MM.1S (cell line): Measurements from ENCODE around the gene DLL3.

Experiments
- DNase-seq: peaks from one replicate; pipeline ENCODE4 v3.0.0-alpha.2; 2015
- H2AFZ ChIP-seq: fragments of 300-600 bp; sonication (generic); 2 replicates; pipeline ENCODE4 v1.6.0; 2016; ENCODE audit warnings: antibody characterized with exemption, low read length
- H3F3A ChIP-seq: fragments of 300-600 bp; sonication (generic); 2 replicates; pipeline ENCODE4 v1.6.1; 2016; ENCODE audit warnings: mild to moderate bottlenecking, antibody characterized with exemption, low read length, moderate library complexity, mixed read lengths; ENCODE audit not compliant: insufficient read depth
- H3K27ac ChIP-seq: fragments of 300-600 bp; sonication (generic); 2 replicates; pipeline ENCODE4 v1.5.1; 2016; ENCODE audit warnings: mild to moderate bottlenecking, low read length
- H3K27me3 ChIP-seq: fragments of 300-600 bp; sonication (generic); replicated peaks from 2 replicates; pipeline ENCODE4 v1.6.0; 2016; ENCODE audit warnings: low read length; ENCODE audit not compliant: insufficient read depth
- H3K36me3 ChIP-seq: fragments of 300-600 bp; sonication (generic); replicated peaks from 2 replicates; pipeline ENCODE4 v1.6.1; 2016; ENCODE audit warnings: mild to moderate bottlenecking, low read length, mixed read lengths; ENCODE audit not compliant: insufficient read depth
- H3K4me1 ChIP-seq: fragments of 300-600 bp; sonication (generic); 2 replicates; pipeline ENCODE4 v1.6.1; 2016; ENCODE audit warnings: low read length, mixed read lengths
- H3K4me2 ChIP-seq: fragments of 300-600 bp; sonication (generic); 2 replicates; pipeline ENCODE4 v1.6.0; 2016; ENCODE audit warnings: low read depth, low read length
- H3K4me3 ChIP-seq: fragments of 300-600 bp; sonication (generic); 2 replicates; pipeline ENCODE4 v1.5.1; 2016; ENCODE audit warnings: low read length, mixed read lengths
- H3K79me2 ChIP-seq: fragments of 300-600 bp; sonication (generic); 2 replicates; pipeline ENCODE4 v1.6.1; 2016; ENCODE audit warnings: mixed run types, low read length, mixed read lengths
- H3K9ac ChIP-seq: fragments of 300-600 bp; sonication (generic); 2 replicates; pipeline ENCODE4 v1.6.1; 2016; ENCODE audit warnings: low read length, mixed read lengths
- H3K9me2 ChIP-seq: fragments of 300-600 bp; sonication (generic); replicated peaks from 2 replicates; pipeline ENCODE4 v1.6.1; 2016; ENCODE audit warnings: mild to moderate bottlenecking, low read length, mixed read lengths; ENCODE audit not compliant: insufficient read depth
- H3K9me3 ChIP-seq: fragments of 300-600 bp; sonication (generic); replicated peaks from 2 replicates; pipeline ENCODE4 v1.6.1; 2016; ENCODE audit warnings: mild to moderate bottlenecking, low read length, mixed read lengths; ENCODE audit not compliant: insufficient read depth
- H4K20me1 ChIP-seq: fragments of 300-600 bp; sonication (generic); 2 replicates; pipeline ENCODE4 v1.6.1; 2016; ENCODE audit warnings: mild to moderate bottlenecking, low read length, moderate library complexity, mixed read lengths; ENCODE audit not compliant: insufficient read depth
- EZH2 ChIP-seq: fragments of 300-600 bp; sonication (generic); optimal IDR thresholded peaks from 2 replicates; pipeline ENCODE3; 2017; ENCODE audit warnings: low read depth, mild to moderate bottlenecking, antibody characterized with exemption, low read length, mixed read lengths
- EZH2phosphoT487 ChIP-seq: fragments of 300-600 bp; sonication (generic); IDR thresholded peaks from 2 replicates; pipeline ENCODE4 v1.6.1; 2018; ENCODE audit warnings: antibody characterized with exemption, low read length
- TF ChIP-seq, protein P1 (sequence below): fragments of 300-600 bp; sonication (generic); IDR thresholded peaks from 2 replicates; pipeline ENCODE4 v1.5.1; 2016; ENCODE audit warnings: antibody characterized with exemption, low read length, mixed read lengths

The DLL3 gene

GRCh38 chr19:39509233-39509632 lies 10.5 kb downstream of the DLL3 start:
- H3K4me3 ChIP-seq = no peak overlapping the region
- no peaks in the 10 kb centered on the region for H3K9me2 ChIP-seq
- H3K9me3 ChIP-seq = no peaks in the 10 kb centered on the region
- no peaks in the 10 kb centered on the region for H3K36me3 ChIP-seq
- no peak for DNase-seq
- peaks cover 75% of the 10 kb centered on the region for H3K27me3 ChIP-seq
- no peaks in the 10 kb centered on the region for H3K79me2 ChIP-seq
- H3K4me2 ChIP-seq = no peak overlapping the region
- H3F3A ChIP-seq = no peaks in the 10 kb centered on the region
- H3K9ac ChIP-seq = no peak overlapping the region
- H2AFZ ChIP-seq = no peak overlapping the region
- TF ChIP-seq, protein P1, sequence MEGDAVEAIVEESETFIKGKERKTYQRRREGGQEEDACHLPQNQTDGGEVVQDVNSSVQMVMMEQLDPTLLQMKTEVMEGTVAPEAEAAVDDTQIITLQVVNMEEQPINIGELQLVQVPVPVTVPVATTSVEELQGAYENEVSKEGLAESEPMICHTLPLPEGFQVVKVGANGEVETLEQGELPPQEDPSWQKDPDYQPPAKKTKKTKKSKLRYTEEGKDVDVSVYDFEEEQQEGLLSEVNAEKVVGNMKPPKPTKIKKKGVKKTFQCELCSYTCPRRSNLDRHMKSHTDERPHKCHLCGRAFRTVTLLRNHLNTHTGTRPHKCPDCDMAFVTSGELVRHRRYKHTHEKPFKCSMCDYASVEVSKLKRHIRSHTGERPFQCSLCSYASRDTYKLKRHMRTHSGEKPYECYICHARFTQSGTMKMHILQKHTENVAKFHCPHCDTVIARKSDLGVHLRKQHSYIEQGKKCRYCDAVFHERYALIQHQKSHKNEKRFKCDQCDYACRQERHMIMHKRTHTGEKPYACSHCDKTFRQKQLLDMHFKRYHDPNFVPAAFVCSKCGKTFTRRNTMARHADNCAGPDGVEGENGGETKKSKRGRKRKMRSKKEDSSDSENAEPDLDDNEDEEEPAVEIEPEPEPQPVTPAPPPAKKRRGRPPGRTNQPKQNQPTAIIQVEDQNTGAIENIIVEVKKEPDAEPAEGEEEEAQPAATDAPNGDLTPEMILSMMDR = no peak
- no peak for TF ChIP-seq EZH2phosphoT487
- no peaks in the 10 kb centered on the region for H3K4me1 ChIP-seq
- H4K20me1 ChIP-seq = no peaks in the 10 kb centered on the region
- no peak overlapping the region for H3K27ac ChIP-seq

- no peaks in the 10 kb centered on the region for H3F3A ChIP-seq
- TF ChIP-seq EZH2phosphoT487 = no peak
- TF ChIP-seq EZH2 = no peak
- TF ChIP-seq, protein P1 = no peak
- H3K4me1 ChIP-seq = no peaks in the 10 kb centered on the region
- no peaks in the 10 kb centered on the region for H3K36me3 ChIP-seq
- H3K4me2 ChIP-seq = no peak overlapping the region
- H3K9ac ChIP-seq = no peak overlapping the region
- H3K27ac ChIP-seq = no peak overlapping the region
- H4K20me1 ChIP-seq = no peaks in the 10 kb centered on the region
- H3K4me3 ChIP-seq = no peak overlapping the region
- peaks cover 73% of the 10 kb centered on the region for H3K27me3 ChIP-seq
- no peak overlapping the region for H2AFZ ChIP-seq
- H3K9me3 ChIP-seq = no peaks in the 10 kb centered on the region
- DNase-seq = no peak
- H3K9me2 ChIP-seq = no peaks in the 10 kb centered on the region
- H3K79me2 ChIP-seq = no peaks in the 10 kb centered on the region
Measured at GRCh38 chr19:39512988-39513387, 14.2 kb downstream of the DLL3 start.

DNA sequence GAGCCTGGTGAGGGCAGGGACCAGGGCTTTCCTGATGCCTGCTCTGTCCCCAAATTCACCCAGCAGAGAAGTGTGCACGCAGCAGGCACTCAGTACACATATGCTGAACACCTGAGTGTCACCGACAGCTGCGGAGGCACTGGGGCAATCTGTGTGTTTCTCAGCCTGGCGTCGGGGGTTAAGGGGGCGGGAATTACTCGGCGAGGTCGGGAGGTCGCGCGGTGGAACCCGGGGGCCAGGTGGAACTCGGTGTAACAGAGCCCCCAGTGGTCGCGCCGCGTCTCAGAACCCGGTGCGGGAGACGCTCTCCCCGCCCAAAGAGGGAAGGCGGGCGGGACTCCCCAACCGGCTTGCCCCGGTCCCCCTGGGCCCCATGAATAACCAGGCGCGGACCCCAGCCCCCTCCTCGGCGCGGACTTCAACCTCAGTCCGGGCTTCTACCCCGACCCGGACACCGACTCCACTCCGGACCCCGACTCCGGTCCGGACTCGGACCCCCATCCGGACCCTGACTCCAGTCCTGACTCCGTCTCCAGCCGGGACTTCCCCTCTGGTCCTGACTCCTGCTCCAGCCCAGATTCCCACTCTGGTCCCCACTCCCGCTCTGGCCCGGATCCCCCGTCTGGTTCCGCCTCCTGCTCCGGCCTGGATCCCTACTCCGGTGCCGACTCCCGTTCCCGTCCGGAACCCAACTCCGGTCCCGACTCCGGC lies 16.2 kb downstream of the DLL3 start, which contains the start of gene SELENOV:
Gene SELENOV, plus strand, starts transcription at position 300 of the 711 bp plus-strand sequence. Its CDS starts 74 bp downstream, at position 374.
- Histone ChIP-seq H3K36me3 (no peaks in the 10 kb centered on the region), H3K9ac (no peak within 1 kb of the TSS), H3K27ac (no peak within 1 kb of the TSS), H3K79me2 (no peaks in the 10 kb centered on the region), H4K20me1 (no peaks in the 10 kb centered on the region), H3K9me2 (no peaks in the 10 kb centered on the region), H3K9me3 (no peaks in the 10 kb centered on the region), H2AFZ (no peak within 1 kb of the TSS), H3F3A (no peaks in the 10 kb centered on the region), H3K4me2 (no peak within 1 kb of the TSS), H3K4me3 (no peak within 1 kb of the TSS), H3K4me1 (no peaks in the 10 kb centered on the region), H3K27me3 (peaks cover 56% of the 10 kb centered on the region)
- DNase-seq = no peak
- TF ChIP-seq, protein P1 = no peak
